ENCODE data around the gene PPP2R3B. TPM values are rescaled to one million over a fixed set of nuclear protein-coding genes. Genes with fewer than 3 reads are reported as not detected.
"Not testable (repeated sequence)": the region's sequence is repeated elsewhere in the genome, so short reads cannot be mapped to it uniquely, and the experiment has no call there.

Gene PPP2R3B
- total RNA-seq, 4 donors from 2014 or later = 4.0 to 65.2 (median 13.1) TPM

- Histone ChIP-seq H3K27me3 (no peaks in the 10 kb centered on the region), H3K4me3 (peak overlapping the region in 3 of 4 donors; percentile 76 to 100 (median 95)), H3K36me3 (no peaks in the 10 kb centered on the region), H3K27ac (peak overlapping the region; percentile 95 to 99 (median 99)), H3K9me3 (no peaks in the 10 kb centered on the region), H3K4me1 (peaks cover 0 to 13% (median 3%) of the 10 kb centered on the region in 4 donors)
- no peak for TF ChIP-seq POLR2A (IDR thresholded peaks at IDR 0.05)
- DNase-seq = no peak
These were observed 1.0 kb upstream of the PPP2R3B start for GRCh38 chrX:387729-388128.

- H3K4me1 ChIP-seq = peaks cover 0 to 13% (median 3%) of the 10 kb centered on the region in 4 donors
- no peak for TF ChIP-seq POLR2A (IDR thresholded peaks at IDR 0.05)
- no peak for TF ChIP-seq CTCF (IDR thresholded peaks at IDR 0.05)
- no peak for DNase-seq
- peak overlapping the region; percentile 95 to 99 (median 99) for H3K27ac ChIP-seq
- H3K4me3 ChIP-seq = peak overlapping the region; percentile 76 to 100 (median 92)
- no peaks in the 10 kb centered on the region for H3K27me3 ChIP-seq
- H3K36me3 ChIP-seq = no peaks in the 10 kb centered on the region
- H3K9me3 ChIP-seq = no peaks in the 10 kb centered on the region
These were observed 404 bp downstream of the PPP2R3B start for GRCh38 chrX:386239-386767.

DNA sequence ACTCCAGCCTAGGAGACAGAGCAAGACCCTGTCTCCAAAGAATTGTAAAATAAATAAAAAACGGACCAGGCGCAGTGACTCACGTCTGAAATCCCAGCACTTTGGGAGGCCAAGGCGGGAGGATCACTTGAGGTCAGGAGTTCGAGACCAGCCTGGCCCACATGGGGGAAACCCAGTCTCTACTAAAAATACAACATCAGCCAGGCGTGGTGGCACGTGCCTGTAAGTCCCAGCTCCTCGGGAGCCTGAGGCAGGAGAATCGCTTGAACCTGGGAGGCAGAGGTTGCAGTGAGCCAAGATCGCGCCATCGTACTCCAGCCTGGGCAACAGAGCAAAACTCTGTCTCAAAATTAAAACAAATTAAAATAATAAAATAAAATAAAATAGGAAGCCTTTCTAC is 971 bp downstream of the PPP2R3B start:
- H3K27ac ChIP-seq, H3K27me3 ChIP-seq, H3K9me3 ChIP-seq, DNase-seq, H3K36me3 ChIP-seq: not testable (repeated sequence)
- H3K4me1 ChIP-seq = peaks cover 0 to 13% (median 3%) of the 10 kb centered on the region in 4 donors
- peak overlapping the region in 3 of 4 donors; percentile 76 to 95 (median 89) for H3K4me3 ChIP-seq

DNA sequence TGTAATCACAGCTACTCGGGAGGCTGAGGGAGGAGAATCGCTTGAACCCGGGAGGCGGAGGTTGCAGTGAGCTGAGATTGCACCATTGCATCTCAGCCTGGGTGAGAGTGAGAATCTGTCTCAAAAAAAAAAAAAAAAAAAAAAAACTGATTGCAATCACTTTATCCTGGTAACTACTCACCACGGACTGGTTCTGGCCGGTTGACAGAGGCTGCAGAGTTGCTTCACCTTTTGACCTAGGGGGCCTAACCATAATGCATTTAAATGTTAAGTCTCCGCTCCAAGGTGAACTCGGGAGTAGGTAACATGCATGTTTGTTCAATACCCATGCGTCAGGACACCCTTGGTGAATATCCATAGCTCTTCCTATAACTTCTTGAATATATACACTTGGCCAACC is 1.8 kb downstream of the PPP2R3B start:
- Histone ChIP-seq H3K27ac (no peak overlapping the region), H3K4me3 (no peak overlapping the region), H3K36me3 (no peaks in the 10 kb centered on the region), H3K4me1 (peaks cover 0 to 13% (median 3%) of the 10 kb centered on the region in 4 donors), H3K9me3 (no peaks in the 10 kb centered on the region), H3K27me3 (no peaks in the 10 kb centered on the region)
- TF ChIP-seq POLR2A (IDR thresholded peaks at IDR 0.05) (no peak), CTCF (IDR thresholded peaks at IDR 0.05) (no peak)
- DNase-seq = no peak

DNA sequence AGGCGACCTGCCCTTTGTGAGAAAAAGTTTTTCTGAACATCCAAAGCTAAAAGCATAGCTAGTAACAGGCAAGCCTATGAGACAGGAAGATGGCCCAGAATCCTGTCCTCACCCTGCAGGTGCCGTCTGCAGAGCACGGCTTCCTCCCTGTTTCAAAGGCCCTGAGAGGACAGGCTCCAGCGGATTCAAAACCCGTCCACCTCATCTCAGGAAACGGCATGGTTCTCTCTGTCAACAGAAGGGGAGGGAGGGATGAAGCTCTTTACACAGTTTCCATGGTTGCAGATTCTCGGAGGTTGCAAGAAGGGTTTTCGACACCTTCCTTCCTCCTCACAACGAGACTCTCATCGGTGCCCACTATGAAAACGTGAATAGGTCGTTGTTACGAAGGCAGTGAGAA is 8.3 kb downstream of the PPP2R3B start:
- H3K4me1 ChIP-seq = peaks cover 0 to 13% (median 7%) of the 10 kb centered on the region in 4 donors
- TF ChIP-seq CTCF (IDR thresholded peaks at IDR 0.05) = no peak
- no peak for TF ChIP-seq POLR2A (IDR thresholded peaks at IDR 0.05)
- H3K9me3 ChIP-seq = no peaks in the 10 kb centered on the region
- H3K4me3 ChIP-seq = no peak overlapping the region
- H3K27me3 ChIP-seq = peaks cover 0 to 12% of the 10 kb centered on the region in 2 donors
- no peak for DNase-seq
- H3K36me3 ChIP-seq = no peaks in the 10 kb centered on the region
- H3K27ac ChIP-seq = no peak overlapping the region

- H3K4me1 ChIP-seq = peaks cover 0 to 17% (median 8%) of the 10 kb centered on the region in 4 donors
- not testable (repeated sequence) for H3K4me3 ChIP-seq, H3K9me3 ChIP-seq, H3K36me3 ChIP-seq, DNase-seq, H3K27ac ChIP-seq
- H3K27me3 ChIP-seq = peaks cover 0 to 12% of the 10 kb centered on the region in 2 donors
These were observed 10.5 kb downstream of the PPP2R3B start for GRCh38 chrX:376206-376605.

DNA sequence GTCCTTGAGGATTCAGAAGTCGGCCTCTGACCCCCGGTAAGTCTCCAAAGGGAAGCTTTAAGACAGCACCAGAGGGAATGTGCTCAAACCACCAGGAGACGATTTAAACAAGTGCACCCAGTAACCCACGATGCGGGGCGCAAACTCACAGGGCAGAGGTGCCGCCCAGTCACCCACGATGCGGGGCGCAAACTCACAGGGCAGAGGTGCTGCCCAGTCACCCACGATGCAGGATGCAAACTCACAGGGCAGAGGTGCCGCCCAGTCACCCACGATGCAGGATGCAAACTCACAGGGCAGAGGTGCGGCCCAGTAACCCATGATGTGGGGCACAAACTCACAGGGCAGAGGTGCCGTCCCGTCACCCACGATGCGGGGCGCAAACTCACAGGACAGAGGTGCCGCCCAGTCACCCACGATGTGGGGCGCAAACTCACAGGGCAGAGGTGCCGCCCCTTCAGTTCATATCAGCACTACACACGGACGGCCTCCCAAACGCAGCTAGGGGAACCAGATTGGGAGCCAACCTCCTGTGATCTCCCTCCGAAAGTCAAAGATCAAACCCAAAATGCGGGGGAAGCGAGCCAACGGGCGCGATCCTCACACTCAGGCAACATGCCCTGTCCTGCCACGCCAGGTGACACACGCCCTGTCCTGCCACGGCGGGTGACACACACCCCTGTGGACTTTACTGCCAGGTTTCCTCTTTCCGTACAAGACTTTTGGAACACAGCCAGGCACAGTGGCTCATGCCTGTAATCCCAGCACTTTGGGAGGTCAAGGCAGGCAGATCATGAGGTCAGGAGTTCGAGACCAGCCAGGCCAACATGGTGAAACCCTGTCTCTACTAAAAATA is 11.3 kb downstream of the PPP2R3B start:
- DNase-seq = no peak
- no peak for TF ChIP-seq POLR2A (IDR thresholded peaks at IDR 0.05)
- no peak for TF ChIP-seq CTCF (IDR thresholded peaks at IDR 0.05)
- H3K9me3 ChIP-seq = no peaks in the 10 kb centered on the region
- H3K4me1 ChIP-seq = peaks cover 0 to 17% (median 8%) of the 10 kb centered on the region in 4 donors
- peaks cover 0 to 12% of the 10 kb centered on the region in 2 donors for H3K27me3 ChIP-seq
- no peak overlapping the region for H3K27ac ChIP-seq
- no peaks in the 10 kb centered on the region for H3K36me3 ChIP-seq
- H3K4me3 ChIP-seq = no peak overlapping the region

Measured in Peyer's patch (tissue), 4 donors.